ENCODE data around the gene TXNDC9.
"Not testable (repeated sequence)": the region's sequence is repeated elsewhere in the genome, so short reads cannot be mapped to it uniquely, and the experiment has no call there.

TXNDC9 gene

DNA sequence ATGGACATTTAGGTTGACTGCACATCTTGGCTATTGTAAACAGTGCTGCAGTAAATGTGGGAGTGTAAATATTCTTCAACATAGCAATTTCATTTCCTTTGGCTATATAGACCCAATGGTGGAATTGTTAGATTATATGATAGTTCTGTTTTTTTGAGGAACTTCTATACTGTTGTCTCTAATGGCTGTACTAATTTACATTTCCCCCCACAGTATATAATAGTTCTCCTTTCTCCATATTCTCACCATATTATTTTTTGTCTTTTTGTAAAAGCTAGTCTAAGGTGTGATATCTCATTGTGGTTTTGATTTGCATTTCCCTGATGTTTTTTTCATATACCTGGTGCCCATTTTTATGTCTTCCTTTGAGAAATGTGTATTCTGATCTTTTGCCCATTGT is 14.1 kb upstream of the TXNDC9 start:
- no peak for DNase-seq (ENCODE audit: low read depth, low spot score)
- no peak overlapping the region for H3K4me3 ChIP-seq (ENCODE audit: low read depth, low read length)
- POLR2A ChIA-PET = no interaction called here
- CTCF ChIA-PET = interaction anchor here (1.0 kb wide), 1 partner anchor 13 kb away, joined by 4 read pairs; the partner anchor contains the start of gene EIF5B
- TF ChIP-seq, protein P1, sequence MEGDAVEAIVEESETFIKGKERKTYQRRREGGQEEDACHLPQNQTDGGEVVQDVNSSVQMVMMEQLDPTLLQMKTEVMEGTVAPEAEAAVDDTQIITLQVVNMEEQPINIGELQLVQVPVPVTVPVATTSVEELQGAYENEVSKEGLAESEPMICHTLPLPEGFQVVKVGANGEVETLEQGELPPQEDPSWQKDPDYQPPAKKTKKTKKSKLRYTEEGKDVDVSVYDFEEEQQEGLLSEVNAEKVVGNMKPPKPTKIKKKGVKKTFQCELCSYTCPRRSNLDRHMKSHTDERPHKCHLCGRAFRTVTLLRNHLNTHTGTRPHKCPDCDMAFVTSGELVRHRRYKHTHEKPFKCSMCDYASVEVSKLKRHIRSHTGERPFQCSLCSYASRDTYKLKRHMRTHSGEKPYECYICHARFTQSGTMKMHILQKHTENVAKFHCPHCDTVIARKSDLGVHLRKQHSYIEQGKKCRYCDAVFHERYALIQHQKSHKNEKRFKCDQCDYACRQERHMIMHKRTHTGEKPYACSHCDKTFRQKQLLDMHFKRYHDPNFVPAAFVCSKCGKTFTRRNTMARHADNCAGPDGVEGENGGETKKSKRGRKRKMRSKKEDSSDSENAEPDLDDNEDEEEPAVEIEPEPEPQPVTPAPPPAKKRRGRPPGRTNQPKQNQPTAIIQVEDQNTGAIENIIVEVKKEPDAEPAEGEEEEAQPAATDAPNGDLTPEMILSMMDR (IDR thresholded peaks at IDR 0.05; ENCODE audit: insufficient read depth, low read length, missing control alignments) = no peak

DNA sequence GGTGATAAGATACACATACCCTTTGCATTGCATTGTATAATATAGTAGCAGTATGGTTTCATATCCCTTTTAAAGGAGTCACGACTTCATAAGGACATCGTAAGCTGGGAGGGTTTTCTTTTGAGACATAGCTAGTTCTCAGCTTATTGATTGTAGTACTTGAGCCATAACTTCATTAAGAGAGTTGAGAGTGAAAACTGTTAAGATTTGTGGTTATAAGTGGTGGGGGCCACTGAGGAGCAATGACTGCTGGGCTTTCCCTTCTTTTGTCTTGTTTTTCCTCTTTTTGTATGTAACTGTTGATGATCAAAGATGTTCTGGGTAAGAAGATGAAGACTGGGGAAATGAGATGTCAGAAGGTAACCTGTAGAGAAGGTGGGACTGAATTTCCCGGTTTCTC is 12.0 kb upstream of the TXNDC9 start:
- no peak overlapping the region for H3K4me3 ChIP-seq (ENCODE audit: low read depth, low read length)
- no peak for DNase-seq (ENCODE audit: low read depth, low spot score)
- ChIA-PET POLR2A (no interaction called here), CTCF (interaction anchor here (0.5 to 2.6 kb wide), 3 partner anchors 8 to 21 kb away, joined by 3 to 14 read pairs (median 7); partner anchors contain the start of genes EIF5B and TXNDC9)
- TF ChIP-seq, protein P1 (IDR thresholded peaks at IDR 0.05; ENCODE audit: insufficient read depth, low read length, missing control alignments) = no peak

DNA sequence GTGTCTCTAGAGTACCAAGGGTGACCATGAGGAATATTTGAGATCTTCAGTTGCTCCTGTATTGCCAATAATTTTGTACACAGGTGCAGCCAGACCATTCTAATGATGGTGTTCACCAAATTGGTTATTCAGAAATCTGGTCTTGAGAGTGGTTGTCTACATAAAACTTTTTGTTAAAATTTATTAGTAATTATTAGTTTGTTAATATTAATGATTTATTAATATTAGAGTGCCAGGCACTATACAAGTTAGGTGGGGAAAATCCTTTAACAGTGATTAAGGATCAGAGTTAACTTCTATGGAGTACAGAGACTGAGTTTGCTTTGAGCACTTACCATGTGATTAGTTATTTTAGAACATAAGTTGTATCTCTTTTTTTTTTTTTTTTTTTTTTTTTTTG is 10.1 kb upstream of the TXNDC9 start:
- ChIA-PET CTCF (interaction anchor here (2.6 kb wide), 1 partner anchor 9 kb away, joined by 14 read pairs; the partner anchor contains the start of genes EIF5B and TXNDC9), POLR2A (no interaction called here)
- TF ChIP-seq, protein P1 (IDR thresholded peaks at IDR 0.05; ENCODE audit: insufficient read depth, low read length, missing control alignments) = no peak
- H3K4me3 ChIP-seq (ENCODE audit: low read depth, low read length) = no peak overlapping the region
- DNase-seq (ENCODE audit: low read depth, low spot score) = no peak

DNA sequence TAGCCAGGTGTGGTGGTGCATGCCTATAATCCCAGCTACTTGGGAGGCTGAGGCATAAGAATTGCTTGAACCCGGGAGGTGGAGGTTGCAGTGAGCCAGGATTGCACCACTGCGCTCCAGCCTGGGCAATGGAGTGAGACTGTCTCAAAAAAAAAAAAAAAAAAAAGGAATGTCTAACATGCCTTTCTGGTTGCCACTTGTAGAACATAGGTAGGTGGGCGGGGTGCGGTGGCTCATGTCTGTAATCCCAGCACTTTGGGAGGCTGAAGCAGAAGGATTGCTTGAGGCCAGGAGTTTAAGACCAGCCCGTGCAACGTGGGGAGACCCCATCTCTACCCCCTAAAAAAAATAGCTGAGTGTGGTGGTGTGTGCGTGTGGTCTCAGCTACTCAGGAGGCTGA is 9.3 kb upstream of the TXNDC9 start:
- H3K4me3 ChIP-seq (ENCODE audit: low read depth, low read length); POLR2A ChIA-PET; DNase-seq (ENCODE audit: low read depth, low spot score); CTCF ChIA-PET: not testable (repeated sequence)

DNA sequence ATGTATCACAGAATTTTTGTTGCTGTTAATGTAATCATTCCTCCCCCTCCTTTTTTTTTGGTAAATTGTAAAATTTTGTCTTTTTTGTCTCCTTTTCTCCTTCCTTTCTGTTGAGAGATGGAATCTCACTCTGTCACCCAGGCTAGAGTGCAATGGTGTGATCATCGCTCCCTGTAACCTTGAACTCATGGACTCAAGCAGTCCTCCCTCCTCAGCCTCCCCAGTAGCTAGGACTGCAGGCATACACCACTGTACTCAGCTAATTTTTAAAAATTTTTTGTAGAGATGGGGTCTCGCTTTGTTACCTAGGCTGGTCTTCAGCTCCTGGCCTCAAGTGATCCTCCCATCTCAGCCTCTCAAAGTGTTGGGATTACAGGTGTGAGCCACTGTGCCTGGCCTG is 6.4 kb upstream of the TXNDC9 start:
- DNase-seq (ENCODE audit: low read depth, low spot score) = no peak
- H3K4me3 ChIP-seq (ENCODE audit: low read depth, low read length) = no peak overlapping the region
- ChIA-PET POLR2A (interaction anchor here (0.7 kb wide), 1 partner anchor 10 kb away, joined by 3 read pairs; no protein-coding TSS in a partner anchor), CTCF (interaction anchor here (0.9 kb wide), 1 partner anchor 162 kb away, joined by 3 read pairs; no protein-coding TSS in a partner anchor)
- TF ChIP-seq, protein P1 (IDR thresholded peaks at IDR 0.05; ENCODE audit: insufficient read depth, low read length, missing control alignments) = no peak

DNA sequence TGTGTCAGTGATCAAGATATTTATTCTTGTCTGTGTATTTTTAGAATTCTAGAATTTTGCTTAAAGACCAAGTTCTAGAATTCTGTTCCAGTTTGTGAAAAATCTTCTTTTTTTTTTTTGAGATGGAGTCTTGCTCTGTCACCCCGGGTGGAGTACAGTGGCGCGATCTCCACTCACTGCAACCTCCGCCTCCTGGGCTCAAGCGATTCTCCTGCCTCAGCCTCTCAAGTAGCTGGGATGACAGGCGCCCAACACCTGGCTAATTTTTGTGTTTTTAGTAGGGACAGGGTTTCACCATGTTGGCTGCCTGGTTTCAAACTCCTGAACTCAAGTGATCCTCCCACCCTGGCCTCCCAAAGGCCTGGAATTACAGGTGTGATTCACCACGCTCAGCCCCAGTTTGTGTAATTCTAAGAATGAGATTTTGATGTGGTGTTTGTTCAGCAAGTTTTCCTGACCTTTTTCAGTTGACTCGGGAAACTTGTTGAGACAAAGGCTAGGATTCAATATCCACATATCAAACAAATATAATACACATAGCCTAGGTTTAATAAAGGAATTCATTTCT is 4.6 kb upstream of the TXNDC9 start:
- DNase-seq (ENCODE audit: low read depth, low spot score) = no peak
- ChIA-PET CTCF (no interaction called here), POLR2A (no interaction called here)
- TF ChIP-seq, protein P1 (IDR thresholded peaks at IDR 0.05; ENCODE audit: insufficient read depth, low read length, missing control alignments) = no peak
- H3K4me3 ChIP-seq (ENCODE audit: low read depth, low read length) = no peak overlapping the region

Measured in AG04449 (cell line).